Stomach (tissue), 4 donors: ENCODE data around the gene USP34.

Experiments used
- POLR2A ChIP-seq, 4 donors: fragments of 450-650 bp; IDR thresholded peaks; one replicate each; pipeline ENCODE4 v1.6.1; 2016; ENCODE audit warnings: antibody characterized with exemption in 4 of 4, control low read depth in 2 of 4, mild to moderate bottlenecking in 1 of 4, moderate library complexity in 1 of 4
- TF ChIP-seq, protein P1 (sequence below), 7 experiments: fragments of 450-650 bp in 4 of 7; fragments of 200-600 bp in 3 of 7; sonication (generic) in 3 of 7; IDR thresholded peaks; one replicate each; pipeline ENCODE4 v1.5.1; 2016 to 2019; ENCODE audit warnings: antibody characterized with exemption in 7 of 7, control low read depth in 2 of 7, mild to moderate bottlenecking in 1 of 7

DNA sequence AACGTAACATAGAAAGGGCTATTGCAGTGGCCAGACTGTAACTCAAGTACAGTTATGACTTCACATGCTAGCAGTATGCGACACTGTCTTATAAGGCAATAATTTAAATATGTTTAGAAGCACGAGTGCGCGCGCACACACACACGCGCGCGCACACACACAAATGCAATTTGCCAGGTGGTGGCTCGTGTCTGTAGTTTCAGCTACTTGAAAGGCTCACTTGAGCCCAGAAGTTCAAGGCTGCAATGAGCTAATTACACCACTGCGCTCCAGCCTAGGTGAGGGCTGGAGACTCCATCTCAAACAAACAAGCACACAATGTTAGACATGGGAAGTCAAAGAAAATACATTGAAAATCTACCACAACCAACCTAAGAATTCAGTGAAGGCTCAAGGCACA is 103.7 kb downstream of the USP34 start:
- TF ChIP-seq POLR2A (IDR thresholded peaks at IDR 0.05), result no peak
- TF ChIP-seq, protein P1, sequence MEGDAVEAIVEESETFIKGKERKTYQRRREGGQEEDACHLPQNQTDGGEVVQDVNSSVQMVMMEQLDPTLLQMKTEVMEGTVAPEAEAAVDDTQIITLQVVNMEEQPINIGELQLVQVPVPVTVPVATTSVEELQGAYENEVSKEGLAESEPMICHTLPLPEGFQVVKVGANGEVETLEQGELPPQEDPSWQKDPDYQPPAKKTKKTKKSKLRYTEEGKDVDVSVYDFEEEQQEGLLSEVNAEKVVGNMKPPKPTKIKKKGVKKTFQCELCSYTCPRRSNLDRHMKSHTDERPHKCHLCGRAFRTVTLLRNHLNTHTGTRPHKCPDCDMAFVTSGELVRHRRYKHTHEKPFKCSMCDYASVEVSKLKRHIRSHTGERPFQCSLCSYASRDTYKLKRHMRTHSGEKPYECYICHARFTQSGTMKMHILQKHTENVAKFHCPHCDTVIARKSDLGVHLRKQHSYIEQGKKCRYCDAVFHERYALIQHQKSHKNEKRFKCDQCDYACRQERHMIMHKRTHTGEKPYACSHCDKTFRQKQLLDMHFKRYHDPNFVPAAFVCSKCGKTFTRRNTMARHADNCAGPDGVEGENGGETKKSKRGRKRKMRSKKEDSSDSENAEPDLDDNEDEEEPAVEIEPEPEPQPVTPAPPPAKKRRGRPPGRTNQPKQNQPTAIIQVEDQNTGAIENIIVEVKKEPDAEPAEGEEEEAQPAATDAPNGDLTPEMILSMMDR (IDR thresholded peaks at IDR 0.05), result no peak
